GM19240 (cell line): Measurements from ENCODE around the gene CRIP2.

Experiments used
- DNase-seq: peaks from one replicate; pipeline ENCODE4 v3.0.0; 2011; ENCODE audit warnings: low spot score; ENCODE audit not compliant: insufficient read length

The CRIP2 gene

DNA sequence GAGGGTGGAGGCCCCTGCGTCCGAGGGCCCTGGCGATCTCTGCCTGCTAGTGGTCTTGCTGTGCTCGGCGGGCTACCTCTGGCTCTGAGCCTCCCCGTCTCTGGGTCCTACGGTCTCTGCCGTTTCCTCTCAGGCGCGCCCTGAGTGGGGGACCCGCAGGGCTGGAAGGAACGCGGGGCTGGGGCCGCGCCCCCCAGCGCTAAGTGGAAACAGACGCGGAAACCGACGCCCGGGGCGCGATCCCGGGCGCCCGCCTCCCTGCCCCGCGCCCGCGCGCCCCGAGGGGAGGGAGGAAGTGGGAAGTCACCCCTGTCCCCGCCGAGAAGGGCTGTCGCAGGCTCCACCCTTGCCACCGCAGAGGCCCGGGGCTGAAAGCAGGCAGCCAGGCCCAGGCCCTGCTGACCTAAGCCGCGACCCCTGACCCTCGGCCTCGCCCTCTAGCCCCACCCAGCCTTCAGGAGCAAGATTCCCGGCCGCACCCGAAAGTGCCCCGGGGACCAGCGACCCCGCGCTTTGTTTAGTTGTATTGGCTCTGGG lies 12.9 kb downstream of the CRIP2 start:
- DNase-seq, result no peak

DNA sequence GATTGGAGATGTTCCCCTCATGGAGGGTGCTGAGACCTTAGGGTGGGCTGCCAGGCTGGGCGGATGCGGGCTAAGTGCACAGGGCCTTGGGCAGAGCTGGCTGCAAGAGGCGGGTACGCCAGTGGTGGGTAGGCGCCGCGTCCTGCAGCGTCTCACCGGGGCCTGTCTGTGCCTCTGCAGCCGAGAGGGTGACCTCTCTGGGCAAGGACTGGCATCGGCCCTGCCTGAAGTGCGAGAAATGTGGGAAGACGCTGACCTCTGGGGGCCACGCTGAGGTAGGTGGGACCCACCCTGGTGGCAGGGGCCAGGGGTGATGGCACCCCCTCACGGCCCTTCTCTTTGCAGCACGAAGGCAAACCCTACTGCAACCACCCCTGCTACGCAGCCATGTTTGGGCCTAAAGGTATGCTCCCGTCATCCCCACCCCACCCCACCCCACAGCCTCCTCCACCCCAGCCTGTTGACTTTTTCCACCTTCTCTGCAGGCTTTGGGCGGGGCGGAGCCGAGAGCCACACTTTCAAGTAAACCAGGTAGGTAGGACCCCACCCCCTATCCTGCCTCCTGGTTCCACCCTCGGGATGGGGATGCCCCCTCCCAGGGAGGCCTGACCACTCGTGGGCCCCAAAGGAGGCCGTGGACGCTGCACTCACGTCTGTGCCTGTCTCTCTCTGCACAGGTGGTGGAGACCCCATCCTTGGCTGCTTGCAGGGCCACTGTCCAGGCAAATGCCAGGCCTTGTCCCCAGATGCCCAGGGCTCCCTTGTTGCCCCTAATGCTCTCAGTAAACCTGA lies 13.6 kb downstream of the CRIP2 start:
- DNase-seq, result no peak

DNA sequence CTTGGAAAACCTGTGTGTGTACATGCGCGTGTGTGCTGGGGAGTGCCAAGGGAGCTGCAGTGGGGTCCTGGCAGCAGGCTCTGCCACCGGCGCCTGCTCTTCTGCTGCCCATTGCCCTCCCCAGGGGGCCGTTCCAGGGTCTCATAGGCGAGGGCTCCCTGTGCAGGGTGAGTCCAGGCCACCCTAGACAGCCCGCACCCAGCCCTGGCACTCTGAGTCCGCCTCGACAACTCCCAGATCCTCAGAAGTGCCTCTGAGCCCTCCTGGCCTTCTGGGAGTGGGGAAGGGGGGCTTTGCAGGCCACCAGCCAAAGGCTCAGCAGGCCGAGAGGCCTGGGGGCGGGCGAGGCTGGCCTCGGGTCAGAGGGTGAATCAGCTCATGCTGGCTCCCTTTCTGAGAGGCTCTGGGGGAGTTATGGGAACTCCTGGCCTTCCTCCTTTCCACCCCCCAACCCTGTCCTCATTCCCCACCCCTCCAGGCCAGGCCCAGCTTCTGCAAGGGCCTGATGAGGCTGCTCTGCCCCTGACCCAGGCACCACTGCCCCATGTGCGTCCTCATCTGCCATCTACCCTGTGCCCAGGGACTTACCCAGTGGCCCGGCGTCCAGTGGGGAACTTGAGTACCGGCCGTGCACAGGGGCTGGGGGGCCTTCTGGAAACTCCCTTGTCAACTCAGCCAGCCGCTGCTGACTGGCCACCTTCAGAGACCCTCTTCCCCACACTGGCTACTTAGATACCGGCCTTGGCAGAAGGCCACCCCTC lies 14.3 kb downstream of the CRIP2 start:
- DNase-seq, result no peak

GRCh38 chr14:105489542-105490266 lies 15.1 kb downstream of the CRIP2 start:
- DNase-seq, result no peak

DNA sequence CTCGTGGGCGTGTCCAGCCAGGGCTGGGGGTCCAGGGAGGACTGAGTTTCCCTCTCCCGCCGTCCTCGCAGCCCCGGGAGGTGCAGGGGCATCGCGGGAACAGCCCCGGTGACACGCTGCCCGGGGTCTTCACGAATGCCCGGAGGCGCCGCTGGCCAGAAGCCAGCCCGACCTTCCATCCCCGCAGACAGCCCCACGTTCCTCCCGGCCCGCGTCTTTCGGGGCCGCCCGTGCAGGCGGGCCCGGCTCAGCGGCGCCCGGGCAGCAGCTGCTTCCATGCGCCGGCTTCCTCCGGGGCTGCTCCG lies 15.6 kb downstream of the CRIP2 start:
- DNase-seq, result no peak

GRCh38 chr14:105490572-105491365 lies 16.1 kb downstream of the CRIP2 start, which contains the start of gene TEDC1:
TEDC1 (plus strand) TSS chr14:105491246; CDS start chr14:105491376, 130 bp downstream.
- DNase-seq, result peak; percentile 92

GRCh38 chr14:105491366-105491973 lies 16.8 kb downstream of the CRIP2 start:
- no peak for DNase-seq

GRCh38 chr14:105492031-105492970 lies 17.7 kb downstream of the CRIP2 start:
- DNase-seq, result no peak

- no peak for DNase-seq
Measured at GRCh38 chr14:105492971-105493871, 18.6 kb downstream of the CRIP2 start.

GRCh38 chr14:105493921-105494605 lies 19.4 kb downstream of the CRIP2 start:
- no peak for DNase-seq

DNA sequence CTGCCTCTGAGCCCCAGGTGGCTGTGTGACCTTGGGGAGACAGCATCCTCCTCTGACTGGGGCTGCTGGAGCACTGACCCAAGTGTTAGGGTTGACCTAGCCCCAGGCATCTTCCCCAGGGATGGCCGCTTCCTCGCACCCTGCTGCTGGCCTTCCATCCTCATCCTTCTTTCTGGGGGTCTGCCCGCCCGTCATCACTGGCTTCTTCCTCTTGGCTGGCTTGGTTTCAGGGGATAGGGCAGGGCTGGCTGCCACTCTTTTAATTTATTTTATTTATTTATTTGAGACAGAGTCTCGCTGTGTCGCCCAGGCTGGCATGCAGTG lies 19.9 kb downstream of the CRIP2 start:
- DNase-seq, result no peak

- no peak for DNase-seq
Measured at GRCh38 chr14:105495101-105495989, 20.7 kb downstream of the CRIP2 start.

GRCh38 chr14:105495990-105496830 lies 21.6 kb downstream of the CRIP2 start:
- DNase-seq, result no peak

GRCh38 chr14:105496831-105497591 lies 22.4 kb downstream of the CRIP2 start:
- no peak for DNase-seq

DNA sequence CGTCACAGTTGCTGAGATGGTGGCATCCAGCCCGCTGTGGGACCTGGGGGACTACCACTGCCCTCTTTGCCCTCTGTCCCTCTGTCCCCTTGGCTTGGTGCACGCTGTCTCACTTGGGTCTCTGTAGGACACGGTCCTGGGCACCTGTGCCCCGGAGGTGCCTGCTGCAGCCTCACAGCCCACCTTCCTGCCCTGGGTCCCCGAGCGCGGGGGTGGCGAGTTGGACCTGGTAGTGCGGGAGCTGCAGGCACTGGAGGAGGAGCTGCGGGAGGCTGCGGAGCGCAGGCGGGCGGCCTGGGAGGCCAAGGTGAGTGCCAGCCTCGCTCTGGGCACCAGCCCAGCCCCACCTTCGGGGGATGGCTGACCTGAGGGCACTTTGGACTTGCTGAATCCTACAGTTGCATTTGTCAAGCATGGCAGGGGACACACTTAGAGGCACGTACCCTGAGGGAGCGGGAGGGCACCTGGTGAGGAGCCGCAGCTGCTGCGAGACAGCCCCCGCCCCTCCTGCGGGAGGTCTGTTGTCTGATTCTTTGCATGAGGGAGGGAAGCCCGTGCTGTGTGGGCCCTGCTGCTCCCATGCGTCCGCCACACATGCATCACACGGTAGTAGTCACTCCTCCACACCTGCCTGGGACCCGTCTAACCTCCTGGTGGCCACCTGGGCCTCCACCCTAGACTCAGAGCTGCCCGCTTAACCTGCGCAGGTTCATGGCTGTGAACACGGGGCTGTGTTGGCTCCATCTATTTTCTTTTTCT lies 23.2 kb downstream of the CRIP2 start:
- no peak for DNase-seq
